WERI-Rb-1 (cell line): ENCODE data around the gene ABCA3.

ENCODE experiments used
- DNase-seq: peaks from one replicate; pipeline ENCODE4 v3.0.0-alpha.2; 2020
- H3K27ac ChIP-seq: fragments of 250-450 bp; sonication (Bioruptor Pico); 2 replicates; pipeline ENCODE4 v1.5.1; 2020; ENCODE audit warnings: mild to moderate bottlenecking, moderate library complexity
- H3K27me3 ChIP-seq: fragments of 250-450 bp; sonication (Bioruptor Pico); 2 replicates; pipeline ENCODE4 v1.5.1; 2021; ENCODE audit warnings: mild to moderate bottlenecking, low read depth, moderate library complexity; ENCODE audit not compliant: insufficient read depth, severe bottlenecking
- H3K36me3 ChIP-seq: fragments of 250-450 bp; sonication (Bioruptor Pico); 2 replicates; pipeline ENCODE4 v1.5.1; 2020; ENCODE audit warnings: mild to moderate bottlenecking, moderate library complexity
- H3K4me3 ChIP-seq: 2 replicates; pipeline ENCODE4 v1.5.1; 2011; ENCODE audit warnings: low read depth, mild to moderate bottlenecking, control low read depth, low read length
- H3K9me3 ChIP-seq: fragments of 250-450 bp; sonication (Bioruptor Pico); 2 replicates; pipeline ENCODE4 v1.5.1; 2021; ENCODE audit warnings: mild to moderate bottlenecking, moderate library complexity; ENCODE audit not compliant: severe bottlenecking
- CTCF ChIP-seq: IDR thresholded peaks from 2 replicates; pipeline ENCODE4 v1.5.1; 2011; ENCODE audit warnings: low read depth, mild to moderate bottlenecking, control low read depth, inconsistent platforms, low read length

ABCA3 gene

GRCh38 chr16:2323701-2324100, 16.8 kb downstream of the ABCA3 start:
- Histone ChIP-seq H3K4me3 (no peak overlapping the region), H3K36me3 (peaks cover 43% of the 10 kb centered on the region), H3K27ac (no peak overlapping the region), H3K9me3 (no peaks in the 10 kb centered on the region), H3K27me3 (no peaks in the 10 kb centered on the region)
- TF ChIP-seq CTCF = no peak
- DNase-seq = no peak

DNA sequence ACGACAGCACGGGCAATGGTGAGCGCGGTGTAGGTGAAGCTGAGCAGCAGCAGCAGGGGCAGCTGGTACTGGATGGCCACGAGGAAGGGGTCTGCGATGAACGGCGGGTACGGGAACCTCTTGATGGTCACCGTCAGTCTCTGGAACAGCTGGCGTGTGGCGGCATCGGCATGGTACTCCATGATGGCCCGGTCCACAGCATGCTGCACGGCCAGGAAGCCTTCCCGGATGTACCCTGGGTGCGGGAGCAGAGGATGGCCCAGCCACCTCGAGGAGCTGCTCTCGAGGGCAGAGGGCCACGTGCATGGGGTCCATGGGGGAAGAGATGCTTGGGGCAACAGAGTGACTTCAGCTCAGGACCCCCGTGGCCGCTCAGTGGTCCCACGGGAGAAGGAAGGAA, 20.9 kb downstream of the ABCA3 start:
- no peak overlapping the region for H3K27ac ChIP-seq
- no peak for DNase-seq
- TF ChIP-seq CTCF = no peak
- no peak overlapping the region for H3K4me3 ChIP-seq
- H3K9me3 ChIP-seq = no peaks in the 10 kb centered on the region
- H3K36me3 ChIP-seq = peaks cover 32% of the 10 kb centered on the region
- H3K27me3 ChIP-seq = no peaks in the 10 kb centered on the region

GRCh38 chr16:2317231-2318020, 23.1 kb downstream of the ABCA3 start:
- no peak overlapping the region for H3K4me3 ChIP-seq
- H3K9me3 ChIP-seq = no peaks in the 10 kb centered on the region
- no peak for TF ChIP-seq CTCF
- peaks cover 21% of the 10 kb centered on the region for H3K36me3 ChIP-seq
- no peak overlapping the region for H3K27ac ChIP-seq
- H3K27me3 ChIP-seq = no peaks in the 10 kb centered on the region
- no peak for DNase-seq

DNA sequence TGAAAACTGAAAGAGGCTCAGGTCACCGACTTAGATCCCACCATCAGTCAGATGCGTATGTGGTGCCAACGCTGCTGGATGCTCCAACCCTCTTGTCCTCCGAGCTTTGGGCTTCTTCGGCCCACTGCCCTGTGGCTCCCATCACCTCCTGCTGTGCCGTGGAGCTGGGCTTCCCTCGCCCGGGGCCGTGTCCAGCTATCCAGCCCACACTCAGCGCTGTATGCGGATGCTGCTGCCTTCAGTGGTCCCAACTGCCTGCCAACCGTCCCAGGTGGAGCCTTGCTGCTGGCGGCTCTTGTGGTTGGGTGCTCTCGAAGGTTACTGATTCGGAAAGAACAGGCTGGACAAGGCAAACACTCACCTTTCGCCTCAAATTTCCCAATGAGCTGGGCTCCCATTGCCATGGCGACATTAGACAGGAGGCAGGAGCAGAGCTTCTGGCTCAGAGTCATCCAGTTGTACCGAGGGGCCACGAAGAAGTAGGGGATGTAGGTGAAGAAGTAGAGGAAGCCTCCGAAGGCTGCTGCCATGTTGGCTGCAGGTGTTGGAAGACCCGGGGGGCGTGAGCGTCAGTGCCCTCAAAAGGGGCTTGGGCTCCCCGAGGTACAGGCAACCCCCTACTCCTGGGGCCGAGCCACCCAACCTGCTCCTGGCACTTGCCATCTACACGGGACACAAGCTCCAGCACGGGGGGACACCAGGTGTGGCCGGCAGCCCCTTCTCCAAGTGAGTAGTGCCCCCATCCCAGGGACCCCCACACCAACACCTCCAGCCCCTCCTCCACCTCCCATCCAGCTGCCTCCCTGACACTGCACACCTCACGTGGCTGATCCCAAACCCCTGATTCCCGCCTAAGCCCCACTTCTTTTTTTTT, 32.2 kb downstream of the ABCA3 start:
- no peak for TF ChIP-seq CTCF
- Histone ChIP-seq H3K27ac (no peak overlapping the region), H3K36me3 (peaks cover 11% of the 10 kb centered on the region), H3K4me3 (no peak overlapping the region), H3K9me3 (no peaks in the 10 kb centered on the region), H3K27me3 (no peaks in the 10 kb centered on the region)
- DNase-seq = no peak

DNA sequence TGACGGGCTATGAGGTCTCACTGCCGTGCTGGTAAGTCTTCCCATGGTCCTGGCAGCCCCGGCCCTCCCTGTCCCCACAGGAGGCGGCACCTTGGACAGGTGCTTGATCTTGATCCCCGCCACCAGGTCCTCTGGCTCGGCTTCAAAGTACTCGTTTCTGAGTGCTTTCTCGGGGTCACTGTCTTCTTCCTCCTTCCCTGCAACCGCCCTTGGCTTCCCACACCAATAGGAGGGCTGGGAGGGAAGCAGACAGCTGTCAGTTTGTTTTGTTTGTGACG, 40.7 kb downstream of the ABCA3 start:
- peaks cover 31% of the 10 kb centered on the region for H3K36me3 ChIP-seq

More for the DNA sequence above, 40.7 kb downstream of the ABCA3 start:
- H3K9me3 ChIP-seq = peaks cover 3% of the 10 kb centered on the region
- no peak overlapping the region for H3K27ac ChIP-seq
- DNase-seq = no peak
- H3K27me3 ChIP-seq = no peaks in the 10 kb centered on the region
- H3K4me3 ChIP-seq = no peak overlapping the region
- TF ChIP-seq CTCF = no peak
